H9 (cell line): ENCODE measurements around the gene KCNG2. TPM values are rescaled to one million over a fixed set of nuclear protein-coding genes. Genes with fewer than 3 reads are reported as not detected.

Source experiments
- DNase-seq: peaks from one replicate; pipeline ENCODE4 v3.0.0-alpha.2; 2017
- H2AFZ ChIP-seq: one replicate; pipeline ENCODE4 v1.6.1; 2013; ENCODE audit warnings: mild to moderate bottlenecking, low read length, control low read depth, moderate library complexity
- H2AK5ac ChIP-seq: 2 replicates; pipeline ENCODE4 v1.6.1; 2013; ENCODE audit warnings: low read length, control low read depth, mixed read lengths; ENCODE audit not compliant: insufficient read length
- H2BK120ac ChIP-seq: one replicate; pipeline ENCODE4 v1.6.1; 2013; ENCODE audit warnings: low read depth, mild to moderate bottlenecking, low read length, control low read depth, inconsistent platforms; ENCODE audit not compliant: poor library complexity, severe bottlenecking
- H2BK12ac ChIP-seq: 2 replicates; pipeline ENCODE4 v1.6.1; 2013; ENCODE audit warnings: low read length, control low read depth, mixed read lengths, low read depth; ENCODE audit not compliant: insufficient read length
- H2BK15ac ChIP-seq: 2 replicates; pipeline ENCODE4 v1.6.1; 2013; ENCODE audit warnings: low read depth, low read length, control low read depth
- H2BK20ac ChIP-seq: one replicate; pipeline ENCODE4 v1.6.1; 2013; ENCODE audit warnings: low read depth, mild to moderate bottlenecking, low read length, control low read depth, inconsistent platforms; ENCODE audit not compliant: poor library complexity, severe bottlenecking
- H2BK5ac ChIP-seq: 2 replicates; pipeline ENCODE4 v1.6.1; 2013; ENCODE audit warnings: low read length, control low read depth, mixed read lengths; ENCODE audit not compliant: insufficient read length
- H3K14ac ChIP-seq: 2 replicates; pipeline ENCODE4 v1.6.1; 2013; ENCODE audit warnings: low read length, control low read depth; ENCODE audit not compliant: insufficient read depth
- H3K18ac ChIP-seq: 2 replicates; pipeline ENCODE4 v1.6.1; 2013; ENCODE audit warnings: low read depth, mild to moderate bottlenecking, mixed read lengths, low read length, control low read depth; ENCODE audit not compliant: insufficient read length
- H3K23ac ChIP-seq: 2 replicates; pipeline ENCODE4 v1.6.1; 2013; ENCODE audit warnings: low read length, control low read depth, mixed read lengths, low read depth; ENCODE audit not compliant: insufficient read length
- H3K23me2 ChIP-seq: 2 replicates; pipeline ENCODE4 v1.6.1; 2013; ENCODE audit warnings: low read depth, mild to moderate bottlenecking, mixed read lengths, low read length, control low read depth; ENCODE audit not compliant: insufficient read length, poor library complexity, severe bottlenecking
- H3K27ac ChIP-seq: 2 replicates; pipeline ENCODE4 v1.5.1; 2013; ENCODE audit warnings: low read length, control low read depth, mixed read lengths, low read depth; ENCODE audit not compliant: insufficient read length
- H3K27me3 ChIP-seq: 2 replicates; pipeline ENCODE4 v1.6.1; 2013; ENCODE audit warnings: low read length, control low read depth, inconsistent platforms; ENCODE audit not compliant: insufficient read depth
- H3K4ac ChIP-seq: 2 replicates; pipeline ENCODE4 v1.6.1; 2013; ENCODE audit warnings: low read depth, mild to moderate bottlenecking, control low read depth, inconsistent platforms, low read length, moderate library complexity
- H3K4me1 ChIP-seq: 2 replicates; pipeline ENCODE4 v1.6.1; 2013; ENCODE audit warnings: low read length, control low read depth, inconsistent platforms; ENCODE audit not compliant: insufficient read depth
- H3K4me2 ChIP-seq: 2 replicates; pipeline ENCODE4 v1.6.1; 2013; ENCODE audit warnings: low read length, control low read depth, mixed read lengths; ENCODE audit not compliant: insufficient read length, insufficient read depth
- H3K56ac ChIP-seq: 2 replicates; pipeline ENCODE4 v1.6.1; 2013; ENCODE audit warnings: low read depth, mild to moderate bottlenecking, mixed read lengths, low read length, control low read depth; ENCODE audit not compliant: insufficient read length
- H3K79me1 ChIP-seq: 2 replicates; pipeline ENCODE4 v1.6.1; 2013; ENCODE audit warnings: low read depth, mild to moderate bottlenecking, moderate library complexity, low read length, control low read depth, inconsistent platforms; ENCODE audit not compliant: insufficient read depth, poor library complexity, severe bottlenecking
- H3K79me2 ChIP-seq: 2 replicates; pipeline ENCODE4 v1.6.1; 2013; ENCODE audit warnings: low read length, control low read depth, inconsistent platforms; ENCODE audit not compliant: insufficient read depth
- H3K9ac ChIP-seq: 2 replicates; pipeline ENCODE4 v1.6.1; 2013; ENCODE audit warnings: low read length, control low read depth, mixed read lengths; ENCODE audit not compliant: insufficient read length; ENCODE audit errors: extremely low read depth
- H3K9me3 ChIP-seq: one replicate; pipeline ENCODE4 v1.6.1; 2013; ENCODE audit warnings: low read depth, low read length, inconsistent platforms; ENCODE audit not compliant: control insufficient read depth
- H3T11ph ChIP-seq: one replicate; pipeline ENCODE4 v1.6.1; 2013; ENCODE audit warnings: mild to moderate bottlenecking, low read length, control low read depth, inconsistent platforms
- H4K20me1 ChIP-seq: one replicate; pipeline ENCODE4 v1.6.1; 2013; ENCODE audit not compliant: control insufficient read depth, insufficient read length, insufficient read depth
- H4K5ac ChIP-seq: 2 replicates; pipeline ENCODE4 v1.6.1; 2013; ENCODE audit warnings: low read depth, mild to moderate bottlenecking, mixed read lengths, low read length, control low read depth; ENCODE audit not compliant: insufficient read length
- H4K8ac ChIP-seq: replicated peaks from 2 replicates; pipeline ENCODE4 v1.6.1; 2013; ENCODE audit warnings: low read length, control low read depth, mixed read lengths, low read depth; ENCODE audit not compliant: insufficient read length
- H4K91ac ChIP-seq: 2 replicates; pipeline ENCODE4 v1.6.1; 2013; ENCODE audit warnings: low read depth, mild to moderate bottlenecking, moderate library complexity, mixed read lengths, low read length, control low read depth; ENCODE audit not compliant: insufficient read length
- H3K27ac Mint-ChIP-seq, 3 experiments: 2 replicates in 2 of 3; 3 replicates in 1 of 3; pipeline ENCODE4 v1.8.0; 2020 to 2021; ENCODE audit warnings: mixed read lengths in 3 of 3, mild to moderate bottlenecking in 1 of 3, moderate library complexity in 1 of 3
- H3K27me3 Mint-ChIP-seq: 2 replicates; pipeline ENCODE4 v1.8.0; 2021; ENCODE audit warnings: low read depth, mild to moderate bottlenecking, moderate library complexity, mixed read lengths
- H3K36me3 Mint-ChIP-seq, 3 experiments: 2 replicates in 2 of 3; 3 replicates in 1 of 3; pipeline ENCODE4 v1.8.0; 2020 to 2021; ENCODE audit warnings: low read depth in 3 of 3, mixed read lengths in 3 of 3; ENCODE audit not compliant: insufficient read depth in 1 of 3
- H3K4me1 Mint-ChIP-seq, 2 experiments: 2 replicates each; pipeline ENCODE4 v1.8.0; 2020; ENCODE audit warnings: mixed read lengths in 2 of 2
- H3K4me3 Mint-ChIP-seq, 2 experiments: 2 replicates in 1 of 2; 3 replicates in 1 of 2; pipeline ENCODE4 v1.8.0; 2020 to 2021; ENCODE audit warnings: mild to moderate bottlenecking in 2 of 2, mixed read lengths in 2 of 2, moderate library complexity in 1 of 2
- H3K9me3 Mint-ChIP-seq, 2 experiments: 2 replicates in 1 of 2; 3 replicates in 1 of 2; pipeline ENCODE4 v1.8.0; 2020; ENCODE audit warnings: mild to moderate bottlenecking in 2 of 2, mixed read lengths in 2 of 2, moderate library complexity in 1 of 2
- WGBS: extraction: QIAGEN DNeasy Blood & Tissue Kit; methylation state at CpG from one replicate; pipeline ENCODE4 v1.1.7; 2013; ENCODE audit warnings: missing lambda C conversion rate, low lambda C conversion rate, mixed read lengths; ENCODE audit not compliant: insufficient read length; ENCODE audit errors: extremely low coverage; 5-methylcytosine and 5-hydroxymethylcytosine counted together
- total RNA-seq: library from RNA; stranded (reverse); gene quantifications from 2 replicates; pipeline ENCODE4 v1.2.1, GENCODE V29; 2021
- TF ChIP-seq, protein P1 (sequence below): fragments of 200-600 bp; sonication (generic); conservative IDR thresholded peaks from 3 replicates; pipeline ENCODE4 v1.8.0; 2021; ENCODE audit warnings: antibody characterized with exemption, mild to moderate bottlenecking

Gene KCNG2
- total RNA-seq, 1 experiment from 2014 or later, result 0.15 TPM

DNA sequence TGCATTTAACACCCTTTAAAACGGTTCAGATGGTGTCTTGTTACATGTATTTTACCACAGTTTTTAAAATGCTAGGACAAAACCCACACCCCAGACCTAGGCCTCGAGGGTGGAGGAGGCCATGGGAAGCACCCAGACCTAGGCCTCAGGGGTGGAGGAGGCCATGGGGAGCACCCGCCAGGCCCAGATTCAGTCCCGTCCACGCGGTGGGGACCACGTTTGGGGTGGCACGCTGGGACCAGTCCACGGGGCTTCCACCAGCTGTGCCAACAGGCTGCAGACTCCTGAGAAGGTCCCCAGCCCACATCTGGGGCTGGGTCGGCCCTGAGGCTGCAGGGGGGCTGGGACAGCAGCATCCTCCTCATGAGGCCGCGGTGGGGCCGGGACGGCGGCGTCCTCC is 90.3 kb downstream of the KCNG2 start:
- no CpG with 5 or more reads among the region's 16 CpGs for WGBS
- Histone ChIP-seq H3K4me1 (no peaks in the 10 kb centered on the region), H3K14ac (no peak overlapping the region), H2AK5ac (no peak overlapping the region), H3K79me1 (no peaks in the 10 kb centered on the region), H4K20me1 (no peaks in the 10 kb centered on the region), H4K5ac (no peak overlapping the region), H2BK20ac (no peak overlapping the region), H3K56ac (no peak overlapping the region), H2AFZ (no peak overlapping the region), H2BK12ac (no peak overlapping the region), H4K91ac (no peak overlapping the region), H3K9ac (no peak overlapping the region), H3T11ph (no peak overlapping the region), H3K79me2 (no peaks in the 10 kb centered on the region), H3K27ac (no peak overlapping the region), H2BK5ac (no peak overlapping the region), H2BK15ac (no peak overlapping the region), H3K23ac (no peak overlapping the region), H3K27me3 (no peaks in the 10 kb centered on the region), H3K4me2 (no peak overlapping the region), H3K9me3 (peaks cover 12% of the 10 kb centered on the region), H3K4ac (no peak overlapping the region), H2BK120ac (no peak overlapping the region), H3K23me2 (no peaks in the 10 kb centered on the region), H3K18ac (no peak overlapping the region), H4K8ac (no peak overlapping the region)
- Mint-ChIP-seq H3K36me3 (peaks cover 0 to 7% (median 0%) of the 10 kb centered on the region in 3 experiments; a peak in 5 of 7 replicates), H3K27me3 (peaks cover 17% of the 10 kb centered on the region), H3K27ac (no peak overlapping the region), H3K9me3 (peaks cover 45 to 56% of the 10 kb centered on the region in 2 experiments), H3K4me1 (no peaks in the 10 kb centered on the region), H3K4me3 (no peak overlapping the region)
- DNase-seq, result no peak
- TF ChIP-seq, protein P1, sequence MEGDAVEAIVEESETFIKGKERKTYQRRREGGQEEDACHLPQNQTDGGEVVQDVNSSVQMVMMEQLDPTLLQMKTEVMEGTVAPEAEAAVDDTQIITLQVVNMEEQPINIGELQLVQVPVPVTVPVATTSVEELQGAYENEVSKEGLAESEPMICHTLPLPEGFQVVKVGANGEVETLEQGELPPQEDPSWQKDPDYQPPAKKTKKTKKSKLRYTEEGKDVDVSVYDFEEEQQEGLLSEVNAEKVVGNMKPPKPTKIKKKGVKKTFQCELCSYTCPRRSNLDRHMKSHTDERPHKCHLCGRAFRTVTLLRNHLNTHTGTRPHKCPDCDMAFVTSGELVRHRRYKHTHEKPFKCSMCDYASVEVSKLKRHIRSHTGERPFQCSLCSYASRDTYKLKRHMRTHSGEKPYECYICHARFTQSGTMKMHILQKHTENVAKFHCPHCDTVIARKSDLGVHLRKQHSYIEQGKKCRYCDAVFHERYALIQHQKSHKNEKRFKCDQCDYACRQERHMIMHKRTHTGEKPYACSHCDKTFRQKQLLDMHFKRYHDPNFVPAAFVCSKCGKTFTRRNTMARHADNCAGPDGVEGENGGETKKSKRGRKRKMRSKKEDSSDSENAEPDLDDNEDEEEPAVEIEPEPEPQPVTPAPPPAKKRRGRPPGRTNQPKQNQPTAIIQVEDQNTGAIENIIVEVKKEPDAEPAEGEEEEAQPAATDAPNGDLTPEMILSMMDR, result no peak
